Muscle layer of colon (tissue), 2 donors: ENCODE measurements around the gene MYO5B.

ENCODE experiments used
- H3K27ac ChIP-seq: one replicate; pipeline ENCODE4 v1.7.0; 2013; ENCODE audit warnings: low read depth, mild to moderate bottlenecking, low read length, moderate library complexity
- H3K27me3 ChIP-seq, 2 donors: one replicate each; pipeline ENCODE4 v1.7.0; 2013; ENCODE audit warnings: low read length in 2 of 2, mild to moderate bottlenecking in 2 of 2; ENCODE audit not compliant: insufficient read depth in 2 of 2, control insufficient read depth in 1 of 2
- H3K36me3 ChIP-seq: one replicate; pipeline ENCODE4 v1.7.0; 2013; ENCODE audit warnings: mild to moderate bottlenecking, low read length; ENCODE audit not compliant: insufficient read depth
- H3K4me1 ChIP-seq: one replicate; pipeline ENCODE4 v1.7.0; 2013; ENCODE audit warnings: mild to moderate bottlenecking, low read length; ENCODE audit not compliant: insufficient read depth
- H3K4me3 ChIP-seq, 2 donors: one replicate each; pipeline ENCODE4 v1.7.0; 2013; ENCODE audit warnings: low read length in 2 of 2, low read depth in 1 of 2, mild to moderate bottlenecking in 1 of 2, moderate library complexity in 1 of 2
- H3K9ac ChIP-seq: one replicate; pipeline ENCODE4 v1.7.0; 2013; ENCODE audit warnings: low read length
- H3K9me3 ChIP-seq: one replicate; pipeline ENCODE4 v1.7.0; 2013; ENCODE audit warnings: mild to moderate bottlenecking, low read length
- donor health status: abdominal sarcoma.
- donor health status: Adenocarcinoma of cecum.

The MYO5B gene

DNA sequence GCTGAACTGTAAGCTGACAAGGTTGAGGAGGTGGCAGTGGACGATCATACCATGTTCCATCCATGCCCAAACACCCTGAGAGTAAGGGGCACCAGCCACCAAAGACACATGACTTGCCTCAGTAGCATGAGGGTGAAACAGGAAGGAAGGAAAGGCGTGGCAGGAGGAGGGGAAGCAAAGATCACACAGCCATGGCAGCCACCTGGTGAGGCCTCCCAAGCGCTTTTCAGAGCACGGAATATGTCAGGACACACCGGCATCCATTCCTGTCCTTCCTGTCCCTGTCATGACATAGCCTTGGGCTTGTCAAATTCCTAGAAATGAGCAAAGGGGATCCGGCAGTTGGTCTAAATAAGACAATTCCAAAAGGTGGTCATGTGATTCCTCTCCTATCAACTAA lies 118.7 kb downstream of the MYO5B start:
- Histone ChIP-seq H3K4me1 (peaks cover 11% of the 10 kb centered on the region), H3K9me3 (no peaks in the 10 kb centered on the region), H3K36me3 (no peaks in the 10 kb centered on the region), H3K4me3 (no peak overlapping the region), H3K27me3 (no peaks in the 10 kb centered on the region), H3K9ac (no peak overlapping the region), H3K27ac (no peak overlapping the region)

DNA sequence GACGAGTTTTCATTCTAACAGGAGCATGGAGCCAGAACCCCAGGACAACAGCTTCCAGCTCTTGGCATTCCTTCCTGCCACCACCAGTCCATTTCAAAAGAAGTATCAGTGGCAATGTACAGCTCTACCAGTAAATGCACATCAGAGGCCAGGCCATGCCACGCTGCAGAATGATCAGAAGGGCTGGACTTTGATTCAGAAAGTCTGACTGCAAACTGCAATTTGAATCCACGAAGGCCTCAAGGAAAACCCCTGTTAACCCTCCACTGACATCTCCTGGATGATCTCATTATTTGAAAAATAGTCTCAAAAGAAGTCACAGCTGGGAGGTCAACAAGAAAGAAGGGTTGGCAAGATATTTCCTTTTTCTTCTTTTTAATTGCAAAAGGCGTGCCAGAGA lies 119.2 kb downstream of the MYO5B start:
- H3K4me3 ChIP-seq = no peak overlapping the region
- H3K4me1 ChIP-seq = peaks cover 11% of the 10 kb centered on the region
- no peaks in the 10 kb centered on the region for H3K27me3 ChIP-seq
- H3K9ac ChIP-seq = no peak overlapping the region
- no peaks in the 10 kb centered on the region for H3K9me3 ChIP-seq
- no peak overlapping the region for H3K27ac ChIP-seq
- H3K36me3 ChIP-seq = no peaks in the 10 kb centered on the region

DNA sequence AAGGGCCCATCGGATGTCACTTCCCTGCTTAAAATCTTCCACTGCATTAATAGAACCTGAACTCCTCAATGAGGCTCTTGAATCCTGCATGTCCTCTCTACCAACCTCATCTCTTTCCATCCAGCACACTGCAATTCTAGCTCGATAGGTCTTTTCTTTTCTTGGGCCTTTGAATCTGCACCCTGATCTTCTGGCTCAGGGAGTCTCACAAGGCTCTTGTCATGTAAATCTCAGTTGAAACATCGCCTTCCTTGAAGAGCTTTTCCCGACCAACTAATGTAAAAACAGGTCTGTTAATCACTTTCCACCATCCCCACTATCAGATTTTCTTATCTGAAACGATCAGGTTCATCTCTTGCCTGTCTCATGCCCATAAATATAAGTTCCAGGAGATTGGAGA lies 120.5 kb downstream of the MYO5B start:
- H3K36me3 ChIP-seq = no peaks in the 10 kb centered on the region
- no peak overlapping the region for H3K9ac ChIP-seq
- no peak overlapping the region for H3K27ac ChIP-seq
- H3K4me3 ChIP-seq = no peak overlapping the region
- H3K27me3 ChIP-seq = no peaks in the 10 kb centered on the region
- H3K4me1 ChIP-seq = peaks cover 3% of the 10 kb centered on the region
- H3K9me3 ChIP-seq = no peaks in the 10 kb centered on the region

DNA sequence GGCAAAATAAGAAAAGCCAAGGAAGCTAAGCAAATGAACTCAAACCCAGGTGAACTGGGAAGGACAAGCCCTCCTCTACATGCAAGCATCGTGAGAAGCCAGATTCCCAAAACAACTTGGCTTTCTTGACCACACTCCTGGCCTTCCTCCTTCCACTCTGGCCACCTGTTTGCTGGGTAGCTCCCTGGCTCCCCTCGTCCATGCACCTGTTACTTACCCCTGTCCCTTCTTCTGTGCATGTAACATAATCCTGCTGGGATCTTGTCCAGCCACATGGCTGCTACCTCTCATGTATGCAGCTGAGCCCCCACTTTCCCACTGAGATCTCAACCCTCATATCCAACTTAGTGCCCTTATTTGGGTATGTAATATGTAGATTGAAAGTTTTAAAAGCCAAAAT lies 121.6 kb downstream of the MYO5B start:
- Histone ChIP-seq H3K9me3 (no peaks in the 10 kb centered on the region), H3K36me3 (no peaks in the 10 kb centered on the region), H3K27me3 (no peaks in the 10 kb centered on the region), H3K4me3 (no peak overlapping the region), H3K27ac (no peak overlapping the region), H3K4me1 (no peaks in the 10 kb centered on the region), H3K9ac (no peak overlapping the region)

DNA sequence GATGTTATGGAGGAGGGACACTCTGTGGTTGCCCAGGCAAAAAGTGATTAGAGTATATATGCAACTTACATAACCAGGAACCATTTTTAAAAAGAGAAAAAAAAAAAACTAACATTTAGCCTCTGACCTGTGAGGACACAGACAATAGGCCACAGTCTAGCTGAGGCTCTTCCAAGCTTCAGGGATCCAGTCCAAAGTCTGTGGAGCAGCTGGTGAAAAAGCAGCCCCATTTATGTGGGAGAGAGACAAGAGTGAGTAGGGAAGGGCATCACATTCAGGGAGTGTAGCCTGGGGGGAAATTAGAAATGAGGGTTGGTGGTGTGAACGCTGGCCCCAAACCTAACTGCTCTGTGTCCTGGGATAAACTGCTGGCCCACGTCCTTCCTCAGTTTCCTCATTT lies 122.8 kb downstream of the MYO5B start:
- no peak overlapping the region for H3K4me3 ChIP-seq
- H3K9ac ChIP-seq = no peak overlapping the region
- no peaks in the 10 kb centered on the region for H3K27me3 ChIP-seq
- no peaks in the 10 kb centered on the region for H3K9me3 ChIP-seq
- no peak overlapping the region for H3K27ac ChIP-seq
- H3K36me3 ChIP-seq = no peaks in the 10 kb centered on the region
- no peaks in the 10 kb centered on the region for H3K4me1 ChIP-seq

DNA sequence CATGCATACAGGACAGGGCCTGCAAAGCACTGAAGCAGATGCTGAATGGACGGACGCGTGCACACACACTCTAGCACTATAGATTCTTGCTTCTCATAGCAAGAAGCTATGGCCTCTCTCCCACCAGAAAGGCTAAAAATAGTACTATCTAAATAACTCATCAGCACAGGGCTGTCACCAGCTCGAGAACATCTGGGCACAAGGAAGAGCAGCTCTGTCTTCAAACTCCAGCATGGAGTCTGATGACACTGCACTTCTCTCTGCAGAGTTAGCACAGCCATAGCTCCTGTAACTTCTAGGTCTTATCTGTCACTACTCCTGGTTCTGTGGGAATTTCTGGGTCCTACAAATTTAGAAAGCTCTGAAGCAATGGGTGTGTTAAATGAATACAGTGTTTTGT lies 123.5 kb downstream of the MYO5B start:
- no peaks in the 10 kb centered on the region for H3K4me1 ChIP-seq
- H3K4me3 ChIP-seq = no peak overlapping the region
- no peaks in the 10 kb centered on the region for H3K36me3 ChIP-seq
- no peak overlapping the region for H3K9ac ChIP-seq
- no peaks in the 10 kb centered on the region for H3K9me3 ChIP-seq
- no peak overlapping the region for H3K27ac ChIP-seq
- no peaks in the 10 kb centered on the region for H3K27me3 ChIP-seq

DNA sequence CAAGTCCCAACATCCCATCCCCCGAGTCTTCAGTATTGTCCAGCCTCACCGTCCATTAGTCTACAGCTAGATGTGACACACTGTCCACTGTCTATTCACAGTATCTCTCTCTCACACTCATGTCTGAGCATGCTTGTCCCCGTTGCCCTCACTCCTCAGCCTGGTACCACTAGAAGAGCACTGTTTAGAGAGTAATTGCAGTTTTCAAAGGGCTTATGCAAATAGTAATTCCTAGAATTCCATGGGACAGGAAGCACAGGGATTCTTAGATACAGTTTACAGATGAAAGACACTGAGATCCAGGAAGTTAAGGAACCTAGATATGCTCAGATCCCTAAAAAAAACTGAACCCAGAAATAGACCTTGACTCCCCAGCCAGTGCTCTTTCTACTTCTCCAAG lies 125.5 kb downstream of the MYO5B start:
- no peaks in the 10 kb centered on the region for H3K36me3 ChIP-seq
- H3K4me3 ChIP-seq = no peak overlapping the region
- H3K4me1 ChIP-seq = no peaks in the 10 kb centered on the region
- no peaks in the 10 kb centered on the region for H3K27me3 ChIP-seq
- no peak overlapping the region for H3K27ac ChIP-seq
- no peaks in the 10 kb centered on the region for H3K9me3 ChIP-seq
- H3K9ac ChIP-seq = no peak overlapping the region

DNA sequence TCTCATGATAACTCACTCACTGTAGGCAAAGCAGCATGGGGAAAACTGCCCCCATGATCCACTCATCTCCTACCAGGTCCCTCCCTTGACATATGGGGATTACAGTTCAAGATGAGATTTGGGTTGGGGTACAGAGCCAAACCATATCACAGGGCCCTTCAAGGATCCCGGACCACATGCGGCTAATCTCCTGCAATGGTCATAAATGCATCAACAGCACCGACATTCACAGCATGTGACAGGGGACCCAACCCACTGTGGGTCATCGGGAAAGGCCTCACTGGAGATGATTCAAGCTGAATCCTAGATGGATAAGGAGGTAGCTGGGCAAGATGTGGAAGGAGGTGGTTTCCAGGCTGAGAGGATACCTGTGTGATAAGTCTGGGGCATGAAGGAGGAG lies 129.4 kb downstream of the MYO5B start:
- H3K4me3 ChIP-seq = no peak overlapping the region
- H3K27ac ChIP-seq = no peak overlapping the region
- H3K9me3 ChIP-seq = no peaks in the 10 kb centered on the region
- H3K36me3 ChIP-seq = no peaks in the 10 kb centered on the region
- H3K4me1 ChIP-seq = no peaks in the 10 kb centered on the region
- H3K9ac ChIP-seq = no peak overlapping the region
- no peaks in the 10 kb centered on the region for H3K27me3 ChIP-seq

DNA sequence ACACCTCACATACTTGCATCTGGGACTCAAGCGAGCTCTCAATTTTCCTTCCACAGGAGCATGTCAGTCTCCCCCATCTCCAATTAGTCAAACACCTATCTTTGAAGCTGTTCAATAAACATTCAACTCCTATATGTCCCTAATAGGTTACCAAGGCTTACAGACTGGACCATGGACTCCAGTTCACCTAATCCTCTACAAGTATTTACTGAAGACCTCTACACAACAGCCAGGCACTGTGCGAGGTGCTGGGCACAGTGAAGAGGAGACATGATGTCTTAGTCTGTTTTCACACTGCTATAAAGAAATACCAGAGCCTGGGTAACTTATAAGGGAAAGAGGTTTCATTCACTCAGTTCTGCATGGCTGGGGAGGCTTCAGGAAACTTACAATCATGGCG lies 129.9 kb downstream of the MYO5B start:
- H3K4me1 ChIP-seq = no peaks in the 10 kb centered on the region
- H3K9me3 ChIP-seq = no peaks in the 10 kb centered on the region
- no peaks in the 10 kb centered on the region for H3K27me3 ChIP-seq
- H3K27ac ChIP-seq = no peak overlapping the region
- no peak overlapping the region for H3K4me3 ChIP-seq
- H3K36me3 ChIP-seq = no peaks in the 10 kb centered on the region
- no peak overlapping the region for H3K9ac ChIP-seq

DNA sequence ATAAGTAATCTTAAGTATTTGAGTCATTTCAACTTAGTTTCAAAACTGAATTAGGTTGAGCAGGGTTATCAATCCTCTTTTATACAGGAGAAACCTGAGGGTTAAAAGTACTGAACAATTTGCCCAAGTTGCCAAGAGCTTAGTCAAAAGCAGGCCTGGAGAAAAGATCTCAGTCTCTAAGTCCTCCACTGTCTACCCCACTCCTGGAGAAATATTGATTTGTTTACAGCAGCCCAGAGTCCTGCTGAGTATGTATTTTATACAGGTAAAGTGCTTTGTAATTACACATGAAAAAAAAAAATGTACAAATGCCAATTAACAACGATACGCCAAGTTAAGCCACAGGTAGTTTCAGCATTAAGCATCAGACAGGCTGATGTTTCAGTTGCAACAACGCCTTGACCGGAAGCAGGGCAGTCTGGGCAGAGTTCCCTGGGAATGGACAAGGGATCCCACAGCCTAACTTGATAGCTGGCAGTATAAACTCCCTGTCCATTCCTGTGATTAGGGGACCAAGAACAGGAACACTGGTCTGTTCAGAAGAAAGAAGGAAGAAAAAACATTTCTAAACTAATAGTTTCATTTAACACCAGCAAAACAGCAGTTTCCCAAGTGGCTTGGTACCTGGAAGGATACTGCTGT lies 132.9 kb downstream of the MYO5B start:
- Histone ChIP-seq H3K4me1 (no peaks in the 10 kb centered on the region), H3K4me3 (no peak overlapping the region), H3K9me3 (no peaks in the 10 kb centered on the region), H3K36me3 (no peaks in the 10 kb centered on the region), H3K9ac (no peak overlapping the region), H3K27ac (no peak overlapping the region), H3K27me3 (no peaks in the 10 kb centered on the region)

DNA sequence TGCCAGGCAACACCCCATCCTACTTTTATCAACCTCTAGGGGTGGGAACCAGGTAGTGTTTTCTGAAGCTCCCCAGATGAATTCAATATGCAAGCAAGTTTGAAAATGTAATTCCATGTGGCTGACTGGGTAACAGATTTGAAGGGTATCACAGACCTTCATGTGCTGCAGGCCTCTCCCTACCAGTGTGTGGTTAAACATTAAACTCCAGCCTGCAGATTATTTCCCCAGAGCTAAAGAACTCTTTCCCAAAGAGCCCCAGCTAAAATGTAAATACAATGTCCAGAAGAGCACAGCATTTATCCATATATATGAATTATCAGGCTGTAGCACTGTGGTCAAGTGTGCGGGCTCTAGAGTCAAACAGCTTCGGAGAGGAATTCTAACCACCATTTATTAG lies 134.1 kb downstream of the MYO5B start:
- Histone ChIP-seq H3K27me3 (no peaks in the 10 kb centered on the region), H3K9me3 (no peaks in the 10 kb centered on the region), H3K9ac (no peak overlapping the region), H3K36me3 (no peaks in the 10 kb centered on the region), H3K27ac (no peak overlapping the region), H3K4me3 (no peak overlapping the region), H3K4me1 (no peaks in the 10 kb centered on the region)

DNA sequence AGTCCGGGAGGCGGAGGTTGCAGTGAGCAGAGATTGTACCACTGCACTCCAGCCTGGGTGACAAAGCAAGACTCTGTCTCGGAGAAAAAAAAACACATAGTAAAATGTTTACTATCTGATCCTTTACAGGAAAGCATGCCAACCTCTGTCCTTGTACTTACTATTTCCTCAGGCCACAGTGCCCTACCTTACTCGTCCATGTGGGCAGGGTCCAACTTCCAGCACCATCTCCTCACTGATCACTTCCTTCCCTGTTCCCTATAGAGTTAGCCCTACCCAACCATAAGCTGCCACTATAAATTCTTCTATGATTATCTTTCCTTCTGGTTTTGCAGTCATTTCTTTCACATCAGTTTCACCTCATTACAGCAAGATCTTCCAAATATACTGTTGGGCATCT lies 136.2 kb downstream of the MYO5B start:
- no peak overlapping the region for H3K9ac ChIP-seq
- H3K27me3 ChIP-seq = no peaks in the 10 kb centered on the region
- no peak overlapping the region for H3K4me3 ChIP-seq
- H3K4me1 ChIP-seq = no peaks in the 10 kb centered on the region
- H3K36me3 ChIP-seq = no peaks in the 10 kb centered on the region
- H3K9me3 ChIP-seq = no peaks in the 10 kb centered on the region
- H3K27ac ChIP-seq = no peak overlapping the region
